Suprapubic skin (tissue), 4 donors: ENCODE results near the gene ANO2.

Source experiments
- CTCF ChIP-seq, 2 donors: fragments of 200-600 bp in 1 of 2; fragments of 450-650 bp in 1 of 2; sonication (generic) in 1 of 2; IDR thresholded peaks; one replicate each; pipeline ENCODE4 v1.5.1; 2016 to 2019; ENCODE audit warnings: antibody characterized with exemption in 2 of 2, mild to moderate bottlenecking in 1 of 2, moderate library complexity in 1 of 2
- EP300 ChIP-seq: sonication (generic); formaldehyde crosslinking; IDR thresholded peaks from one replicate; pipeline ENCODE4 v1.6.1; 2017; ENCODE audit warnings: antibody characterized with exemption
- POLR2A ChIP-seq, 2 donors: fragments of 450-650 bp; IDR thresholded peaks; one replicate each; pipeline ENCODE4 v1.6.1; 2017; ENCODE audit warnings: antibody characterized with exemption in 2 of 2, mild to moderate bottlenecking in 2 of 2, moderate library complexity in 2 of 2
- POLR2AphosphoS5 ChIP-seq, 3 donors: sonication (generic); formaldehyde crosslinking; IDR thresholded peaks; one replicate each; pipeline ENCODE4 v1.6.1; 2017; ENCODE audit warnings: antibody characterized with exemption in 3 of 3

GRCh38 chr12:5972387-5972786, 27.3 kb upstream of the ANO2 start:
- TF ChIP-seq POLR2AphosphoS5 (IDR thresholded peaks at IDR 0.05) (no peak), CTCF (IDR thresholded peaks at IDR 0.05) (no peak), EP300 (no peak), POLR2A (IDR thresholded peaks at IDR 0.05) (no peak)
